Measurements from ENCODE around the gene SLN.

GRCh38 chr11:107722662-107723061 is 10.8 kb upstream of the SLN start:
- TF ChIP-seq, protein P1, sequence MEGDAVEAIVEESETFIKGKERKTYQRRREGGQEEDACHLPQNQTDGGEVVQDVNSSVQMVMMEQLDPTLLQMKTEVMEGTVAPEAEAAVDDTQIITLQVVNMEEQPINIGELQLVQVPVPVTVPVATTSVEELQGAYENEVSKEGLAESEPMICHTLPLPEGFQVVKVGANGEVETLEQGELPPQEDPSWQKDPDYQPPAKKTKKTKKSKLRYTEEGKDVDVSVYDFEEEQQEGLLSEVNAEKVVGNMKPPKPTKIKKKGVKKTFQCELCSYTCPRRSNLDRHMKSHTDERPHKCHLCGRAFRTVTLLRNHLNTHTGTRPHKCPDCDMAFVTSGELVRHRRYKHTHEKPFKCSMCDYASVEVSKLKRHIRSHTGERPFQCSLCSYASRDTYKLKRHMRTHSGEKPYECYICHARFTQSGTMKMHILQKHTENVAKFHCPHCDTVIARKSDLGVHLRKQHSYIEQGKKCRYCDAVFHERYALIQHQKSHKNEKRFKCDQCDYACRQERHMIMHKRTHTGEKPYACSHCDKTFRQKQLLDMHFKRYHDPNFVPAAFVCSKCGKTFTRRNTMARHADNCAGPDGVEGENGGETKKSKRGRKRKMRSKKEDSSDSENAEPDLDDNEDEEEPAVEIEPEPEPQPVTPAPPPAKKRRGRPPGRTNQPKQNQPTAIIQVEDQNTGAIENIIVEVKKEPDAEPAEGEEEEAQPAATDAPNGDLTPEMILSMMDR (IDR thresholded peaks at IDR 0.05; ENCODE audit: borderline replicate concordance, extremely low read depth, low read length, poor library complexity, severe bottlenecking), result no peak
- no peak for TF ChIP-seq EZH2 (IDR thresholded peaks at IDR 0.05; ENCODE audit: borderline replicate concordance, low read depth, low read length, severe bottlenecking)
